HEK293 (cell line): ENCODE results near the gene OR2H1.

ENCODE experiments used
- CTCF ChIA-PET: fragments of 350-600 bp; formaldehyde crosslinking; extraction: SDS; loops from one replicate; lab custom pipeline; 2021; ENCODE audit warnings: antibody characterized with exemption; lab: Yijun Ruan, JAX
- POLR2A ChIA-PET: fragments of 300-600 bp; formaldehyde crosslinking; extraction: SDS; loops from one replicate; lab custom pipeline; 2020; ENCODE audit warnings: antibody characterized with exemption, inconsistent platforms; lab: Yijun Ruan, JAX
- H3K27ac ChIP-seq: fragments of 200-500 bp; sonication (Bioruptor generic); 2 replicates; pipeline ENCODE4 v1.5.1; 2014; ENCODE audit warnings: low read depth, low read length, control low read depth, inconsistent platforms; ENCODE audit errors: extremely low read depth
- H3K36me3 ChIP-seq, 2 experiments: fragments of 200-500 bp in 1 of 2; sonication (Bioruptor generic) in 1 of 2; 1 replicate in 1 of 2; 2 replicates in 1 of 2; pipeline ENCODE4 v1.5.1; 2014 to 2017; ENCODE audit warnings: inconsistent platforms in 2 of 2, low read length in 2 of 2; ENCODE audit not compliant: control insufficient read depth in 2 of 2, insufficient read depth in 1 of 2
- H3K4me1 ChIP-seq: fragments of 200-500 bp; sonication (Bioruptor generic); 2 replicates; pipeline ENCODE4 v1.5.1; 2014; ENCODE audit warnings: mild to moderate bottlenecking, low read length, inconsistent platforms; ENCODE audit not compliant: control insufficient read depth, insufficient read depth
- H3K4me3 ChIP-seq: 2 replicates; pipeline ENCODE4 v1.5.1; 2011; ENCODE audit warnings: low read depth, mild to moderate bottlenecking, control low read depth, low read length, moderate library complexity
- H3K9me3 ChIP-seq: fragments of 200-500 bp; sonication (Bioruptor generic); 2 replicates; pipeline ENCODE4 v1.5.1; 2014; ENCODE audit warnings: low read depth, low read length, inconsistent platforms; ENCODE audit not compliant: control insufficient read depth, insufficient read depth
- HOXC10 ChIP-seq: sonication (generic); formaldehyde crosslinking; IDR thresholded peaks from 2 replicates; pipeline ENCODE4 v1.8.1; 2023; ENCODE audit warnings: mild to moderate bottlenecking, missing genetic modification reagents
- HOXD13 ChIP-seq: sonication (generic); formaldehyde crosslinking; IDR thresholded peaks from 2 replicates; pipeline ENCODE4 v1.8.0; 2022; ENCODE audit warnings: missing genetic modification reagents, borderline replicate concordance
- KLF9 ChIP-seq: fragments of 450-650 bp; formaldehyde crosslinking; IDR thresholded peaks from 2 replicates; pipeline ENCODE4 v1.5.1; 2016; ENCODE audit warnings: missing biosample characterization, missing genetic modification characterization, low read depth
- MEIS1 ChIP-seq: sonication (generic); formaldehyde crosslinking; IDR thresholded peaks from 2 replicates; pipeline ENCODE4 v1.8.1; 2022; ENCODE audit warnings: missing genetic modification reagents, mild to moderate bottlenecking, borderline replicate concordance
- OSR2 ChIP-seq: fragments of 450-650 bp; formaldehyde crosslinking; IDR thresholded peaks from 2 replicates; pipeline ENCODE4 v1.5.1; 2016; ENCODE audit warnings: missing biosample characterization, missing genetic modification characterization
- OVOL3 ChIP-seq: fragments of 450-650 bp; formaldehyde crosslinking; IDR thresholded peaks from 2 replicates; pipeline ENCODE4 v1.5.1; 2016; ENCODE audit warnings: missing biosample characterization, missing genetic modification characterization
- TCF7L2 ChIP-seq: IDR thresholded peaks from 2 replicates; pipeline ENCODE4 v1.6.1; 2011; ENCODE audit warnings: low read depth, mild to moderate bottlenecking, inconsistent platforms, low read length, moderate library complexity, borderline replicate concordance
- ZBTB8A ChIP-seq: fragments of 450-650 bp; formaldehyde crosslinking; IDR thresholded peaks from 2 replicates; pipeline ENCODE4 v1.5.1; 2016; ENCODE audit warnings: missing biosample characterization, missing genetic modification characterization
- ZFP37 ChIP-seq: fragments of 450-650 bp; formaldehyde crosslinking; IDR thresholded peaks from 2 replicates; pipeline ENCODE4 v1.5.1; 2016; ENCODE audit warnings: missing biosample characterization, missing genetic modification characterization
- ZNF266 ChIP-seq: fragments of 450-650 bp; formaldehyde crosslinking; IDR thresholded peaks from 2 replicates; pipeline ENCODE4 v1.5.1; 2016; ENCODE audit warnings: missing biosample characterization, missing genetic modification characterization, low read depth
- ZNF292 ChIP-seq: fragments of 450-650 bp; formaldehyde crosslinking; IDR thresholded peaks from 2 replicates; pipeline ENCODE4 v1.5.1; 2016; ENCODE audit warnings: low read depth, missing biosample characterization, missing genetic modification characterization, borderline replicate concordance
- ZNF391 ChIP-seq: fragments of 450-650 bp; formaldehyde crosslinking; IDR thresholded peaks from 2 replicates; pipeline ENCODE4 v1.5.1; 2016; ENCODE audit warnings: low read depth, missing biosample characterization, missing genetic modification characterization, borderline replicate concordance
- ZNF514 ChIP-seq: fragments of 450-650 bp; formaldehyde crosslinking; IDR thresholded peaks from 2 replicates; pipeline ENCODE4 v1.5.1; 2016; ENCODE audit warnings: missing biosample characterization, missing genetic modification characterization
- ZNF521 ChIP-seq: fragments of 450-650 bp; formaldehyde crosslinking; IDR thresholded peaks from 2 replicates; pipeline ENCODE4 v1.5.1; 2017; ENCODE audit warnings: missing biosample characterization, mild to moderate bottlenecking, missing genetic modification characterization
- ZNF548 ChIP-seq: fragments of 450-650 bp; formaldehyde crosslinking; IDR thresholded peaks from 2 replicates; pipeline ENCODE4 v1.5.1; 2016; ENCODE audit warnings: missing biosample characterization, missing genetic modification characterization
- ZNF654 ChIP-seq: fragments of 450-650 bp; formaldehyde crosslinking; IDR thresholded peaks from 2 replicates; pipeline ENCODE4 v1.5.1; 2016; ENCODE audit warnings: low read depth, missing biosample characterization, missing genetic modification characterization
- ZNF670 ChIP-seq: fragments of 450-650 bp; formaldehyde crosslinking; IDR thresholded peaks from 2 replicates; pipeline ENCODE4 v1.5.1; 2016; ENCODE audit warnings: missing biosample characterization, missing genetic modification characterization, low read depth
- ZNF747 ChIP-seq: fragments of 450-650 bp; formaldehyde crosslinking; IDR thresholded peaks from 2 replicates; pipeline ENCODE4 v1.5.1; 2016; ENCODE audit warnings: missing biosample characterization, missing genetic modification characterization
- ZNF777 ChIP-seq: fragments of 450-650 bp; formaldehyde crosslinking; IDR thresholded peaks from 2 replicates; pipeline ENCODE4 v1.5.1; 2017; ENCODE audit warnings: missing biosample characterization, missing genetic modification characterization, borderline replicate concordance
- ZNF791 ChIP-seq: fragments of 450-650 bp; formaldehyde crosslinking; IDR thresholded peaks from 2 replicates; pipeline ENCODE4 v1.5.1; 2016; ENCODE audit warnings: missing biosample characterization, missing genetic modification characterization
- ZSCAN16 ChIP-seq: fragments of 450-650 bp; formaldehyde crosslinking; IDR thresholded peaks from 2 replicates; pipeline ENCODE4 v1.5.1; 2016; ENCODE audit warnings: missing biosample characterization, missing genetic modification characterization
- TF ChIP-seq, protein P1 (sequence below): fragments of 450-650 bp; formaldehyde crosslinking; conservative IDR thresholded peaks from 2 replicates; pipeline ENCODE4 v1.5.1; 2016; ENCODE audit warnings: low read depth, missing biosample characterization, missing genetic modification characterization
- TF ChIP-seq, protein P2 (sequence below): fragments of 450-650 bp; formaldehyde crosslinking; IDR thresholded peaks from 2 replicates; pipeline ENCODE4 v1.5.1; 2017; ENCODE audit warnings: missing biosample characterization, missing genetic modification characterization
- TF ChIP-seq, protein P3 (sequence below): fragments of 450-650 bp; formaldehyde crosslinking; IDR thresholded peaks from 2 replicates; pipeline ENCODE4 v1.5.1; 2017; ENCODE audit warnings: missing biosample characterization, mild to moderate bottlenecking, missing genetic modification characterization, moderate library complexity
- TF ChIP-seq, protein P4 (sequence below): fragments of 450-650 bp; IDR thresholded peaks from 2 replicates; pipeline ENCODE4 v1.5.1; 2018; ENCODE audit warnings: missing biosample characterization, missing genetic modification characterization
- TF ChIP-seq, protein P5 (sequence below): fragments of 450-650 bp; formaldehyde crosslinking; IDR thresholded peaks from 2 replicates; pipeline ENCODE4 v1.5.1; 2017; ENCODE audit warnings: missing biosample characterization, missing genetic modification characterization

Gene OR2H1

DNA sequence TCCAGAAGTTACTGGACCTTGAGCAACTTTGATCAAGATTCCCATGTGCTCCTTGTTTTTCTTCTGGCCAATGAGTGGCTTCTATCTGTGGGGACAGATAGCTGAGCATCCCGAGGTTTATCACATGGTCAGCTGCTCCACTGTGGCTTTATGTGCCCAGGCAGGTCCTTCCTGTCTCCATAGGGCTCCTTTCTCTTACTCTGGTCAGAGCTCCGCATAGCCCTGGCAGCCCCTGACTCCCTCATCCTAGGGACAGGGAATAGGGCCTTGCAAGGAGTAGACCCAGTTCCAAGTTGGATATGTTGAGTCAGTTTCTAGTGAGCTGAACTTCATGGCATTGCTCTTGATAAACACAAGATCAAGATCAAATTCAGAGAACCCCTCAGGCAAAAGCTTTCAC lies 37.2 kb downstream of the OR2H1 start:
- CTCF ChIA-PET, result interaction anchor here (0.7 to 1.5 kb wide), 3 partner anchors 19 to 96 kb away, joined by 3 read pairs; no protein-coding TSS in a partner anchor
- no peaks in the 10 kb centered on the region for H3K9me3 ChIP-seq
- no peak overlapping the region for H3K4me3 ChIP-seq
- POLR2A ChIA-PET, result interaction anchor here (0.6 kb wide), 1 partner anchor 253 kb away, joined by 3 read pairs; no protein-coding TSS in a partner anchor
- TF ChIP-seq, protein P1, sequence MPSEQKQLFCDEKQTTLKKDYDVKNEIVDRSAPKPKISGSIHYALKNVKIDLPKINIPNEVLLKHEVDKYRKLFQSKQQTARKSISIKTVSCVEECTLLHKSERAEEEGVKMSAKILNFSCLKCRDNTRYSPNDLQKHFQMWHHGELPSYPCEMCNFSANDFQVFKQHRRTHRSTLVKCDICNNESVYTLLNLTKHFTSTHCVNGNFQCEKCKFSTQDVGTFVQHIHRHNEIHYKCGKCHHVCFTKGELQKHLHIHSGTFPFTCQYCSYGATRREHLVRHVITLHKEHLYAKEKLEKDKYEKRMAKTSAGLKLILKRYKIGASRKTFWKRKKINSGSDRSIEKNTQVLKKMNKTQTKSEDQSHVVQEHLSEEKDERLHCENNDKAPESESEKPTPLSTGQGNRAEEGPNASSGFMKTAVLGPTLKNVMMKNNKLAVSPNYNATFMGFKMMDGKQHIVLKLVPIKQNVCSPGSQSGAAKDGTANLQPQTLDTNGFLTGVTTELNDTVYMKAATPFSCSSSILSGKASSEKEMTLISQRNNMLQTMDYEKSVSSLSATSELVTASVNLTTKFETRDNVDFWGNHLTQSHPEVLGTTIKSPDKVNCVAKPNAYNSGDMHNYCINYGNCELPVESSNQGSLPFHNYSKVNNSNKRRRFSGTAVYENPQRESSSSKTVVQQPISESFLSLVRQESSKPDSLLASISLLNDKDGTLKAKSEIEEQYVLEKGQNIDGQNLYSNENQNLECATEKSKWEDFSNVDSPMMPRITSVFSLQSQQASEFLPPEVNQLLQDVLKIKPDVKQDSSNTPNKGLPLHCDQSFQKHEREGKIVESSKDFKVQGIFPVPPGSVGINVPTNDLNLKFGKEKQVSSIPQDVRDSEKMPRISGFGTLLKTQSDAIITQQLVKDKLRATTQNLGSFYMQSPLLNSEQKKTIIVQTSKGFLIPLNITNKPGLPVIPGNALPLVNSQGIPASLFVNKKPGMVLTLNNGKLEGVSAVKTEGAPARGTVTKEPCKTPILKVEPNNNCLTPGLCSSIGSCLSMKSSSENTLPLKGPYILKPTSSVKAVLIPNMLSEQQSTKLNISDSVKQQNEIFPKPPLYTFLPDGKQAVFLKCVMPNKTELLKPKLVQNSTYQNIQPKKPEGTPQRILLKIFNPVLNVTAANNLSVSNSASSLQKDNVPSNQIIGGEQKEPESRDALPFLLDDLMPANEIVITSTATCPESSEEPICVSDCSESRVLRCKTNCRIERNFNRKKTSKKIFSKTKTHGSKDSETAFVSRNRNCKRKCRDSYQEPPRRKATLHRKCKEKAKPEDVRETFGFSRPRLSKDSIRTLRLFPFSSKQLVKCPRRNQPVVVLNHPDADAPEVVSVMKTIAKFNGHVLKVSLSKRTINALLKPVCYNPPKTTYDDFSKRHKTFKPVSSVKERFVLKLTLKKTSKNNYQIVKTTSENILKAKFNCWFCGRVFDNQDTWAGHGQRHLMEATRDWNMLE, result no peak
- TF ChIP-seq HOXD13 (CRISPR knock-in tag), result no peak
- TF ChIP-seq, protein P2, sequence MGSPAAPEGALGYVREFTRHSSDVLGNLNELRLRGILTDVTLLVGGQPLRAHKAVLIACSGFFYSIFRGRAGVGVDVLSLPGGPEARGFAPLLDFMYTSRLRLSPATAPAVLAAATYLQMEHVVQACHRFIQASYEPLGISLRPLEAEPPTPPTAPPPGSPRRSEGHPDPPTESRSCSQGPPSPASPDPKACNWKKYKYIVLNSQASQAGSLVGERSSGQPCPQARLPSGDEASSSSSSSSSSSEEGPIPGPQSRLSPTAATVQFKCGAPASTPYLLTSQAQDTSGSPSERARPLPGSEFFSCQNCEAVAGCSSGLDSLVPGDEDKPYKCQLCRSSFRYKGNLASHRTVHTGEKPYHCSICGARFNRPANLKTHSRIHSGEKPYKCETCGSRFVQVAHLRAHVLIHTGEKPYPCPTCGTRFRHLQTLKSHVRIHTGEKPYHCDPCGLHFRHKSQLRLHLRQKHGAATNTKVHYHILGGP (tag by site-specific recombination), result no peak
- TF ChIP-seq KLF9 (tag by site-specific recombination), result no peak
- no peak for TF ChIP-seq ZNF266
- TF ChIP-seq, protein P3, sequence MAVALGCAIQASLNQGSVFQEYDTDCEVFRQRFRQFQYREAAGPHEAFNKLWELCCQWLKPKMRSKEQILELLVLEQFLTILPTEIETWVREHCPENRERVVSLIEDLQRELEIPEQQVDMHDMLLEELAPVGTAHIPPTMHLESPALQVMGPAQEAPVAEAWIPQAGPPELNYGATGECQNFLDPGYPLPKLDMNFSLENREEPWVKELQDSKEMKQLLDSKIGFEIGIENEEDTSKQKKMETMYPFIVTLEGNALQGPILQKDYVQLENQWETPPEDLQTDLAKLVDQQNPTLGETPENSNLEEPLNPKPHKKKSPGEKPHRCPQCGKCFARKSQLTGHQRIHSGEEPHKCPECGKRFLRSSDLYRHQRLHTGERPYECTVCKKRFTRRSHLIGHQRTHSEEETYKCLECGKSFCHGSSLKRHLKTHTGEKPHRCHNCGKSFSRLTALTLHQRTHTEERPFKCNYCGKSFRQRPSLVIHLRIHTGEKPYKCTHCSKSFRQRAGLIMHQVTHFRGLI, result no peak
- TF ChIP-seq, protein P4, sequence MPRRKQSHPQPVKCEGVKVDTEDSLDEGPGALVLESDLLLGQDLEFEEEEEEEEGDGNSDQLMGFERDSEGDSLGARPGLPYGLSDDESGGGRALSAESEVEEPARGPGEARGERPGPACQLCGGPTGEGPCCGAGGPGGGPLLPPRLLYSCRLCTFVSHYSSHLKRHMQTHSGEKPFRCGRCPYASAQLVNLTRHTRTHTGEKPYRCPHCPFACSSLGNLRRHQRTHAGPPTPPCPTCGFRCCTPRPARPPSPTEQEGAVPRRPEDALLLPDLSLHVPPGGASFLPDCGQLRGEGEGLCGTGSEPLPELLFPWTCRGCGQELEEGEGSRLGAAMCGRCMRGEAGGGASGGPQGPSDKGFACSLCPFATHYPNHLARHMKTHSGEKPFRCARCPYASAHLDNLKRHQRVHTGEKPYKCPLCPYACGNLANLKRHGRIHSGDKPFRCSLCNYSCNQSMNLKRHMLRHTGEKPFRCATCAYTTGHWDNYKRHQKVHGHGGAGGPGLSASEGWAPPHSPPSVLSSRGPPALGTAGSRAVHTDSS (tag by site-specific recombination), result no peak
- no peak for TF ChIP-seq ZNF777 (tag by site-specific recombination)
- TF ChIP-seq ZFP37 (tag by site-specific recombination), result no peak
- TF ChIP-seq ZNF548 (tag by site-specific recombination), result no peak
- no peak for TF ChIP-seq ZNF292
- TF ChIP-seq ZNF654 (tag by site-specific recombination), result no peak
- no peak for TF ChIP-seq OSR2 (tag by site-specific recombination)
- no peaks in the 10 kb centered on the region for H3K36me3 ChIP-seq
- H3K27ac ChIP-seq, result no peak overlapping the region
- no peaks in the 10 kb centered on the region for H3K4me1 ChIP-seq

DNA sequence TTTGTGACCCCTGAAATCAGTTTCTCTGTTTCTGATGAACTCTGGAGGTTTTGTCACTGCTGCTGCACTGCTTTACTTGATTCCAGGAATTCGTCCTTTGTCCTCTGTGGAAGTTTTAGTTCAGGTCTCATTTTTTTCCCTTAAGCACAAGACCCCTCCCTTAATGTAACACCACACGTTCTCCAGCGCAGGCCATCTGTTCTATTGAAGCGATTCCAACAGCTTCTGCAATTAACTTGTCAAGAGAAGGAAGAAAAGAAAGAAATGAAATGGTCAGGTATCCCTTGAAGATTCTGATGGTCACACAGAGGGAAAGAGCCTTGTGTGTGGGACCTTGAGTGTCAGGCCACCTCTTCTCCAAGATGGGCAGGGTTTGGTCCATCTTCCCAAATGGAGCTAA lies 38.6 kb downstream of the OR2H1 start:
- CTCF ChIA-PET, result interaction anchor here (0.6 kb wide), 1 partner anchor 657 kb away, joined by 4 read pairs; no protein-coding TSS in a partner anchor
- Histone ChIP-seq H3K36me3 (no peaks in the 10 kb centered on the region), H3K4me3 (no peak overlapping the region), H3K4me1 (no peaks in the 10 kb centered on the region), H3K27ac (no peak overlapping the region), H3K9me3 (no peaks in the 10 kb centered on the region)
- POLR2A ChIA-PET, result no interaction called here
- TF ChIP-seq ZNF670 (tag by site-specific recombination) (no peak), ZSCAN16 (no peak), ZNF521 (tag by site-specific recombination) (no peak), ZNF514 (tag by site-specific recombination) (no peak), OVOL3 (tag by site-specific recombination) (no peak), MEIS1 (CRISPR knock-in tag) (no peak), ZNF747 (no peak), ZNF391 (tag by site-specific recombination) (no peak), TCF7L2 (no peak), ZNF791 (tag by site-specific recombination) (no peak), ZBTB8A (tag by site-specific recombination) (no peak), HOXC10 (CRISPR knock-in tag) (no peak)
- TF ChIP-seq, protein P5, sequence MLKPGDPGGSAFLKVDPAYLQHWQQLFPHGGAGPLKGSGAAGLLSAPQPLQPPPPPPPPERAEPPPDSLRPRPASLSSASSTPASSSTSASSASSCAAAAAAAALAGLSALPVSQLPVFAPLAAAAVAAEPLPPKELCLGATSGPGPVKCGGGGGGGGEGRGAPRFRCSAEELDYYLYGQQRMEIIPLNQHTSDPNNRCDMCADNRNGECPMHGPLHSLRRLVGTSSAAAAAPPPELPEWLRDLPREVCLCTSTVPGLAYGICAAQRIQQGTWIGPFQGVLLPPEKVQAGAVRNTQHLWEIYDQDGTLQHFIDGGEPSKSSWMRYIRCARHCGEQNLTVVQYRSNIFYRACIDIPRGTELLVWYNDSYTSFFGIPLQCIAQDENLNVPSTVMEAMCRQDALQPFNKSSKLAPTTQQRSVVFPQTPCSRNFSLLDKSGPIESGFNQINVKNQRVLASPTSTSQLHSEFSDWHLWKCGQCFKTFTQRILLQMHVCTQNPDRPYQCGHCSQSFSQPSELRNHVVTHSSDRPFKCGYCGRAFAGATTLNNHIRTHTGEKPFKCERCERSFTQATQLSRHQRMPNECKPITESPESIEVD (tag by site-specific recombination), result no peak
